C4-2B (cell line): ENCODE results near the gene SHKBP1.

Experiments
- CTCF ChIP-seq: fragments of 450-650 bp; conservative IDR thresholded peaks from 2 replicates; pipeline ENCODE4 v1.5.1; 2017; ENCODE audit warnings: mild to moderate bottlenecking
- ZFX ChIP-seq: fragments of 450-650 bp; IDR thresholded peaks from 2 replicates; pipeline ENCODE4 v1.6.1; 2017

- TF ChIP-seq CTCF (no peak), ZFX (no peak)
These were observed 22.7 kb downstream of the SHKBP1 start for GRCh38 chr19:40599331-40599901.
